Left ventricle myocardium inferior (tissue), 1 donor: ENCODE measurements around the gene PLAAT2. TPM values are rescaled to one million over a fixed set of nuclear protein-coding genes. Genes with fewer than 3 reads are reported as not detected.
"Not testable (repeated sequence)": the region's sequence is repeated elsewhere in the genome, so short reads cannot be mapped to it uniquely, and the experiment has no call there.

Experiments
- DNase-seq: peaks from one replicate; pipeline ENCODE4 v3.0.0-alpha.2; 2020
- H3K27ac ChIP-seq: fragments of 200-600 bp; replicated peaks from 2 replicates; pipeline ENCODE4 v1.8.0; 2021
- H3K27me3 ChIP-seq: fragments of 200-600 bp; 2 replicates; pipeline ENCODE4 v1.8.0; 2021; ENCODE audit warnings: low read depth
- H3K36me3 ChIP-seq: fragments of 200-600 bp; 2 replicates; pipeline ENCODE4 v1.8.0; 2021
- H3K4me1 ChIP-seq: fragments of 200-600 bp; 2 replicates; pipeline ENCODE4 v1.8.0; 2021
- H3K4me3 ChIP-seq: fragments of 200-600 bp; 2 replicates; pipeline ENCODE4 v1.8.0; 2021; ENCODE audit warnings: mild to moderate bottlenecking, moderate library complexity
- H3K9me3 ChIP-seq: fragments of 200-600 bp; replicated peaks from 2 replicates; pipeline ENCODE4 v1.8.0; 2021
- CTCF ChIP-seq: fragments of 200-600 bp; IDR thresholded peaks from 2 replicates; pipeline ENCODE4 v1.8.0; 2021; ENCODE audit warnings: antibody characterized with exemption, mild to moderate bottlenecking, borderline replicate concordance
- intact Hi-C: fragments of 100-400 bp; cut with micrococcal nuclease; formaldehyde crosslinking; loops from one replicate; pipeline ENCODE4 v1.11.0; 2022
- total RNA-seq: library from RNA; stranded (reverse); fragmentation: NEBNext Ultra II Directional; extraction: Animal tissue kit (Norgen Biotek cat#: 25700); gene quantifications from one replicate; pipeline ENCODE4 v1.2.1, GENCODE V29; 2021
- donor health status: DM: no; HTN: yes; CAD: no; lungs with severe emphysema.

Gene PLAAT2
- total RNA-seq, 1 donor from 2014 or later, result not detected

GRCh38 chr11:63609536-63609935 is 46.4 kb upstream of the PLAAT2 start:
- H3K36me3 ChIP-seq, result peaks cover 3% of the 10 kb centered on the region
- peak; percentile 38 for DNase-seq
- no peaks in the 10 kb centered on the region for H3K27me3 ChIP-seq
- no peak overlapping the region for H3K4me3 ChIP-seq
- peak overlapping the region; percentile 94 for H3K27ac ChIP-seq
- no peaks in the 10 kb centered on the region for H3K9me3 ChIP-seq
- peaks cover 60% of the 10 kb centered on the region for H3K4me1 ChIP-seq
- TF ChIP-seq CTCF, result no peak
- intact Hi-C loops, result no loop called here

- DNase-seq, result no peak
- peaks cover 59% of the 10 kb centered on the region for H3K4me1 ChIP-seq
- peak overlapping the region; percentile 94 for H3K27ac ChIP-seq
- peaks cover 3% of the 10 kb centered on the region for H3K36me3 ChIP-seq
- TF ChIP-seq CTCF, result no peak
- intact Hi-C loops, result no loop called here
- no peaks in the 10 kb centered on the region for H3K9me3 ChIP-seq
- H3K4me3 ChIP-seq, result no peak overlapping the region
- no peaks in the 10 kb centered on the region for H3K27me3 ChIP-seq
Measured at GRCh38 chr11:63608353-63609345, 45.5 kb upstream of the PLAAT2 start.

GRCh38 chr11:63603180-63603518 is 40.0 kb upstream of the PLAAT2 start:
- no peak for DNase-seq
- Histone ChIP-seq H3K9me3 (no peaks in the 10 kb centered on the region), H3K27ac (peak overlapping the region; percentile 68), H3K27me3 (no peaks in the 10 kb centered on the region), H3K36me3 (peaks cover 3% of the 10 kb centered on the region), H3K4me1 (peaks cover 25% of the 10 kb centered on the region), H3K4me3 (no peak overlapping the region)
- intact Hi-C loops, result no loop called here
- TF ChIP-seq CTCF, result no peak

- H3K9me3 ChIP-seq, intact Hi-C loops, H3K36me3 ChIP-seq, DNase-seq, H3K27me3 ChIP-seq: not testable (repeated sequence)
- Histone ChIP-seq H3K4me3 (peak overlapping the region; percentile 10), H3K27ac (peak overlapping the region; percentile 68), H3K4me1 (peaks cover 25% of the 10 kb centered on the region)
Measured at GRCh38 chr11:63602290-63603179, 39.4 kb upstream of the PLAAT2 start.

- Histone ChIP-seq H3K4me3 (no peak overlapping the region), H3K4me1 (peaks cover 25% of the 10 kb centered on the region), H3K27ac (no peak overlapping the region), H3K27me3 (no peaks in the 10 kb centered on the region), H3K9me3 (no peaks in the 10 kb centered on the region), H3K36me3 (peaks cover 30% of the 10 kb centered on the region)
- no peak for DNase-seq
- no peak for TF ChIP-seq CTCF
- intact Hi-C loops, result no loop called here
Measured at GRCh38 chr11:63599211-63600122, 36.3 kb upstream of the PLAAT2 start.
